HG02623 (cell line): Measurements from ENCODE around the gene MRPS34.
"Not testable (repeated sequence)": the region's sequence is repeated elsewhere in the genome, so short reads cannot be mapped to it uniquely, and the experiment has no call there.

Source experiments
- ATAC-seq: cut with Tn5 transposase; IDR thresholded peaks from one replicate; pipeline ENCODE4 v1.9.1; 2021; ENCODE audit warnings: moderate library complexity; ENCODE audit not compliant: unreplicated experiment

The MRPS34 gene

DNA sequence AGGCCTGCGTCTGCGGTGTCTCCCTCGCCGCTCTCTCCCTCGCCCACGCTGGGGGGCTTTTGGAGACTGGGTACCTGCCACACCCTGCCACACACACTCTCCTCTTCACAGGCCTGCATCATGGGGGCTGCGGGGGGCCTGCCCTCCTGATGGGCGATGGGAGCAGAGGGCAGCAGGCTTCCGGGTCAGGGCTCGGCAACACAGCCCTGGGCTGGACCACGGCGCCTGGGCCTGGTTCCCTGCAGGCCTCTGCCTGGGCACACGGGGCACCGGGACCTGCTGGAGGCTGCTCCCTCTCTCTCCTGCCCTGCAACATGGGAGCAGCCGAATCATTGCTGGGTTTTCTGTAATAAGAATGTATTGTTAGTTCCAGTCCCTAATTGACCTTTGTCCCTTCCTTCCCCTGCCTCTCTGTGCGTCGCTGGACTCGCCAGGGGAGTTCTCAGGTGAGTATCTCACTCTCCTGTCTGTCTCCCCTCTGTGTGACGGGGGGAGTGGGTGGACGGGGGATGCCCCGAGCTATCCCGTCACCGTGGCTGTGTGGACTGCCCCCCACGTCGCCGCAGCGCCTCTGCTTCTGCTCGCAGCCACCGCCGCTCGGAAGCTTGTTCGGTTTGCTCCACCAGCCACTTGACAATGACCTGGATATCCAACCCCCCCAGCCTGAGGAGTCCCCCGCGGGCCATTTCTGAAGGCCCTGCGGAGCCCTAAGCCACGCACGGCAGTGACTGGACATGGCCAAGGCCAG lies 15.0 kb downstream of the MRPS34 start:
- ATAC-seq: no peak

DNA sequence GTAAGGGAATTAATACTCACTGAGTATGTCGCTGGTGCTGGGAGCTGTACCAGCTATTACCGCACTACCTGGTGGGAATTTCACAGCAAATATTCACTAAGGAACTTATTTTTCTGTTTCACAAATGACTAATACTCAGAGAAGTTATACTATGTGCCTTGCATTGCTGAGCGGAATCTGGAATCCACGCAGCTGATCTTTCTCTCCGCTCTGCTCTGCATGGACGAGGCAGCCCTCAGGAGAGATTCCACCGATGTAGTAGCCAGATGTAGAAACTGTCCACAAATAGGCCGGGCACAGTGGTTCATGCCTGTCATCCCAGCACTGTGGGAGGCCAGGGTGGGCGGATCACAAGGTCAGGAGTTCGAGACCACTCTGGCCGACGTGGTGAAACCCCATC lies 18.7 kb downstream of the MRPS34 start:
- ATAC-seq: no peak

DNA sequence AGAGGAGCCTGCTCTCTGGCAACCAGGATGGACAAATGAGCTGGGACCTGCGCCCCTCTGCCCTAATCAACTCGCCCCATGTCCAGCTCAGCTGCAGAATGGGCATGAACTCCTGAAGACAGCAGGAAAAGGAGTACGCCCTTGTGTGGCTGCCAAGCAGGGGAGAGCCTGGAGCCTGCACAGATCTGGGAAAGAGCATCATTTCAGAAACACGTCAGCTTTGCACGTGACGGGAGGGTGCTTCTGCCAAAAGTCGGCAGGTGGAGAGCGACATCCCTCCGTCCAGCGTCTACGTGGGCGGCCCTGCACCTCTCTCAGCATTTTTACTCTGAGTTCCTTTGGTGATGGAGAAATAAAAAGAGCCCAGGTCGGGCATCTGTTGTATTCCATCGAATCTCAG lies 20.1 kb downstream of the MRPS34 start:
- no peak for ATAC-seq

DNA sequence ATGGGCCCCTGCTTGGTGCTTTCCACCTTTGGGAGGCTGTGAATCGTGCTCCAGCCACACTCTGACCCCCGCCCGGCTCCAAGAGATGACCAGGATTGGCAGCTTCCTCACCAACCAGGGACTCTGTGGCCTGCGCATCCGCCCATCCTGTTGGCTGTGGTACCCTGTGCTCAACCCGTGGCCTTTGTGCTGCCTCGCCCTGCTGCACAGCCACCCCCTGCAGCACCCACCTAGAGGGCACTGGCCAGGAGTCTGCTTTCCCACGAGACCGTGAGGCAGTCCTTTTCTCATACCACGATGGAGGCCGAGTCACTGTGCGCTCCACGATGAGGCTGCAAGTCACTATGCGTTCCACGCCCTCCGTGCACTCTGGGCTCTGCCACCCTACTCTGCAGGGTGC lies 21.0 kb downstream of the MRPS34 start:
- ATAC-seq: no peak

DNA sequence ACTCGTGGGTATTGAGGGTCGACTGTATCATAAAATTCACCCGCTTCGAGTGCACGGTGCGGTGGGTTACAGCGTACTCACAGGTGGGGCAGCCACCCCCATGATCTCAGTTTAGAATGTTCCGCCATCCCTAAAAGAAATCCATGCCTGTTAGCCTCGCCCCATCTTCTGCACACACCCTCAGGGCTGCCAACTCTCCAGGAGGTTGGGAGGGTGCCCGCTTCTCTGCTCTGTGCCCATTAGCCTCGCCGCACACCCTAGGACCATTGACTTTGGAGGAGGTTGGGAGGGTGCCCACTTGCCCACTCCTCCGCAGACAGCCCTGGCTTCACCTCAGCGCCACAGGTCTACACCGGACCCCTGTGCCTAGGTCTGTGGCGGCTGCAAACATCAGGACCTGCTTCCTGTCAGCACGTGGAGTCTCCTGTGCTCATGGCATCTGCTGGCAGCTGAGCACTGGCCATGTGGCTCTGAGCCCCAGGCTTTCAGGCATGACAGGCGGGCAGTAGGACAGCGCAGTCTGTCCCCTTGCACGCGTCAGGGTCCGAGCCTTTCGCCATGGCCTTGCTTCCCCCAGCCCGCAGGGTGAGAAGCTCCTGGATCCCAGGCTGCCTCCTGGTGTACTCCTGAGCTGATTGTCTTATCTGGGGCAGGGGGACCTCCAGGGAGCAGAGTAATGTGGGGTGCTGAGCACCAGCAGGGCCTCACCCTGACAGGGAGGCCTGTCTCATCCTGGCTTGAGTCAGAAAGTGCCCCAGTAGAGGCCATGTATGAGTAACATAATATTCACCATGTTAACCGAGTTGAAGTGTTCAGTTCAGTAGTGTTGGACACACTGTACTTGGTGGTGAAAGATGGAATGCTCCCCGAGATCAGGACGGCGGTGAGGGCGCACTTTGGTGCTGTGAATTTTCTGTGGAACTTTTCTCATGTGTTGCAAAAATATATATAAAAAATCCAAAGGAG lies 23.5 kb downstream of the MRPS34 start:
- ATAC-seq: no peak

DNA sequence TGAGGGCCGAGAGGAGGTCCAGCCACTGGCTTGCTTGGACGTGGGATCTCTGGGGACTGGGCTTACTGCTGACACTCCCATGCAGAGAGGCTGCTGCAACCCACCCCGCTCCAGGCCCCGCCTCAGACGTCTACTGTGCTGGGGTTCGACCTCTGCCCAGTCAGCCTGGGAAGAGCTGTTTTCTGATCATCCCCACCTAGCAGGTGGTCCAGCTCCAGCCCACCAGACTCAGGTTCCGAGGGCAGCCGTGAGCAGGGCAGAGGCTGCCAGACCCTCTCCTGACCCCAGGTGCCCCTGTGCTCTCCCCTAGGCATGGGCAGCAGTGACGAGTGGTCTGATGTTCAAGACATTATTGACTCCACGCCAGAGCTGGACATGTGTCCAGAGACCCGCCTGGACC lies 25.0 kb downstream of the MRPS34 start:
- no peak for ATAC-seq

DNA sequence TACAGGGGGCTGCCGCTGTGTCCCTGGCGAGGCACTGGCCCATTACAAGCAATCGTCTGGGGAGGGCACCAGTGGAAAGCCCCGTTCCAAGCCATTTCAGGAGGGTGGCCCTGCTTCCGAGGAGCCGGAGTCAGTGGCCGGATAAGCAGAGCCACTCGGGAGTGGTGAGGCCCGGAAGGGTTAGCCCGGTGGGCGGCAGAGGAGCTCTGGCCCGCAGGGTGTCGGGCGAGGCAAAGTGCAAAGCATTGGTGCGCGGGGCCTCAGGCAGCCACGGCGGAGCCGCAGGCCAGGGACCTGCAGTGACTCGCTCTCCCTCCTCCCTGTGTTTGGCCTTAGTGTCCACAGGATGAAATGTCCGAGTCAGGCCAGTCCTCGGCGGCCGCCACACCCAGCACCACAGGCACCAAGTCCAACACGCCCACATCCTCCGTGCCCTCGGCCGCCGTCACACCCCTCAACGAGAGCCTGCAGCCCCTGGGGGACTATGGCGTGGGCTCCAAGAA lies 26.2 kb downstream of the MRPS34 start:
- ATAC-seq: no peak

DNA sequence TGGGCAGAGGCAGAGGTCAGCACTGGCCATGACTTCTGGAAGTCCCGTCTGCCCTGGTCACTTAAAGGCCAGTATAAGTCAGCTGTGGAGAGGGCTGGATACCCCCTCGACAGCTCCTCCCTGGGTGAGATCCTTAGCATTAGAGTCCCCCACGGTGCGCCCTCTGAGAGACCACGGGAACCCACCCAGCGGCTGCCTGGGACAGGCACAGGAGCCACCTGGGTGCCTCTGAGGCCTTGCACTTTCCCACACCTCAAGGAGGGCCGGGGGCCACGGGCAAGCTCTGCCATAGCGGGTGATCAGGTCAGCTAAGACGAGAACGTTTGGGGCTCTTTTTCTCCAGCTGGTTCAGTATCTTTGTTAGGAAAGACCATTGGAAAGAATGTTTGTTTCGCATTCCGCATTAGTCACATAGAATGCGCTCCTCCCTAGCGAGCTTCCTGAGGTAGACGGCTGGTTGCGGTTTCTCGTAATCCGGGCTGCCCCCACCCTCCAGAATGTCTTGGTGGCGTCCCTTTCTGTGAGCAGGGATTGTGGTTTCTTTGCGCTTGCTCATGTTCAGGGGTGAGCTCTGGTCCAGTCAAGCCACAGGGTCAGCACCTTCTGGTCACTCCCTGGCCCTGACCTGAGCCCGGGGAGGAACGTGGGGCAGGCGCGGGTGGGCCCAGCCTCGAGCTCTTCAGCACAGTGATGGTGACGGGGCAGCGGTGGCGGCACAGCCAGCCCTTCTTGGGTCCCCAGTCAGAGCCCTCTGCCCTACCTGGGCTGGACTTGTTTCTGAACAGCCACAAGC lies 26.8 kb downstream of the MRPS34 start:
- ATAC-seq: no peak

DNA sequence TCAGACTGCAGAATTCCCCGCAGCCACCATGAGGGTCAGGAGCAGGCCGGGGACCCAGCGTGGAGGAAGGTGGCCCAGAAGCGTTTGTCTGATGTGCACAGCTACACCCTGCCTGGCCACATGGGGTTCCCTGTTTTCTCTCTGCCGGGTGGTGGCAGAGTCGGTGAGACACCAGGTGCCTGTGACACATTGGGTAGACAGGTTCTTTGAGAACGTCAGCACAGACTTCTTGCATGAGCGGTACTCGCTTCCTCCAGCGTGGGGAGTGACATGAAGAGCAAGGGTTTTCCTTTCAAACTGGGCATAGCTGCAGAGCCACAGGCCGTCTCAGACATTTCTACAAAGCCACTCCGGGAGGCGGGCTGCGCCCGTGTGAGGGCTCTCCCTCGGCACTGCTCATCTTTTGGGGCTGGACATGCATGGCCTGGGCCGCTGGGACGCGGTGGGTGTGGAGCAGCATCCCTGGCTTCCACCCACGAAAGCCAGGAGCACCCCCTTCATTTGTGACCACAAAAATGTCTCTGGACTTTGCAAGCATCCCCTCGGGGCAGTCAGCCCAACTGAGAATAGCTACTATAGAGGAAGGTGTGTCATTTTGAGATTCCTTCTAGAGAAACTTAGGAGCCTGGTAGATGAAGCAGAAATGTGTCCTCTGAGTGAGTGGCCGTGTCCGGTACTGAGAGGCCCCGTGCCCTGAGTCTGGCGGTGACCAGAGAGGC lies 27.6 kb downstream of the MRPS34 start:
- ATAC-seq: no peak

DNA sequence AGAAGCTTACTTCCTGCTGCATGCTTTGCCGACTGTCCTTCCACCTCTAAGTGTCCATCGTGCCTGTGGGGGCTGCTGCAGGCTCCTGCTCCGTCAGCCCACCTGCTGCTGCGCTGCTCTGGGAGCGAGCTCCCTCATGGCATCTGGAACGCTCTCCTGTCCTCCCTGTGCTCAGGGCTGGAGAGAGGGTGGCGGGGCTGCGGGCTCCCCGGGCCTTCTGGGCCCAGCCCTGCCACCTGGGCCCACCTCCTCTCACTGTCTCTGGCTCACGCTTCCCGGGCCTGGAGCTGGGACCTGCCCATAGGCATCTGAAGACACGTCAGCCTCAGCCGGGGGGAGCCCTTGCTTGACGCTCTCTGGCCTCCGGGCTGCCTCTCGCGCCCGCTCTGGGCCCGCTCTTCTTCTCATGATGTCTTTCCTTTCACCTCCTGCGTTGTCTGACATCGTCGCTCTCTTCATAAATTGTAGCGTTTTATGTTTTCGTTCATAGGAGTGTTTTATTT lies 28.5 kb downstream of the MRPS34 start:
- no peak for ATAC-seq

DNA sequence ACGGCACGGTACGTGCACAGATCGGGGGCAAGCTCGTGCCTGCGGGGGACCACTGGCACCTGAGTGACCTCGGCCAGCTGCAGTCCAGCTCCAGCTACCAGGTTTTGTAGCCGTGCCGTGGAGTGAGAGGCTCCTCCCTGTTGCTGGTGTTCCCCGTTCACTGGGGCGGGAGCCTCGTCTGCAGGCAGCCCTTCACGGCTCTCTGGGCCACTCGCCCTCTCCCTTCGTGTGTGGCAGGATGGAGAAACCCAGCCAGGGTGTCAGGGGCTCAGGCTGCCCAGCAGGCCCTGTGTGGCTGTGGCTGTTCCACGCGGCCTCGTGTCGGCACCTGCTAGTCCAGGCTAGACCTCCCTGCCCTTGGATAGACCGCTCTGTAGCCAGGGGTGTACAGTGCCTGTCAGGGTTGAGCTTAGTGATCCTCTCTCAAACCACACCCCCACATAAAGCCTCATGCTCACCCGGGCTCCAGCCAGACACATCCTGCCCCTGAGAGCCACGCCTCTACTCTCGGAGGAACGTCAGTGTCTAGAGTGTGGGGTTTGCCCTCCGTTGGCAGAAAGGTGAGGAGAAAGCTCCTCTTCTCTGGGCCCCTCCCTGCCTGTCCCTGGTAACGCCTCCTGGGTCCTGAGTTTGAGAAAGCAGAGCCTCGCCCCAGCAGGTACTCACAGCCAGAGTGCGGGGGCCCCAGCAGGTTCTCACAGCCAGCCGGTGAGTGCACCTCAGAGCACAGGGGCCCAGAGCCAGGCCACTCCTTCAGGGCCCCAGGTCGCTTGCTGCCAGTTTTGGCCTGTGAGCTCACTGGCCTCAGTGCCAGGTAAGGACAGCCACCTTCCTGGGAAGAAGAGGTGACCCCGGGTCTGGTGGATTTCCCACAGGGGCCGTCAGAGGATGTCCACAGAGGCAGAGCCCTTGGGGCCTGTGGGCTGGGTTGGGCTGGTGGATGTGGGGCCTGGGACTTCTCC lies 29.3 kb downstream of the MRPS34 start:
- ATAC-seq: no peak

DNA sequence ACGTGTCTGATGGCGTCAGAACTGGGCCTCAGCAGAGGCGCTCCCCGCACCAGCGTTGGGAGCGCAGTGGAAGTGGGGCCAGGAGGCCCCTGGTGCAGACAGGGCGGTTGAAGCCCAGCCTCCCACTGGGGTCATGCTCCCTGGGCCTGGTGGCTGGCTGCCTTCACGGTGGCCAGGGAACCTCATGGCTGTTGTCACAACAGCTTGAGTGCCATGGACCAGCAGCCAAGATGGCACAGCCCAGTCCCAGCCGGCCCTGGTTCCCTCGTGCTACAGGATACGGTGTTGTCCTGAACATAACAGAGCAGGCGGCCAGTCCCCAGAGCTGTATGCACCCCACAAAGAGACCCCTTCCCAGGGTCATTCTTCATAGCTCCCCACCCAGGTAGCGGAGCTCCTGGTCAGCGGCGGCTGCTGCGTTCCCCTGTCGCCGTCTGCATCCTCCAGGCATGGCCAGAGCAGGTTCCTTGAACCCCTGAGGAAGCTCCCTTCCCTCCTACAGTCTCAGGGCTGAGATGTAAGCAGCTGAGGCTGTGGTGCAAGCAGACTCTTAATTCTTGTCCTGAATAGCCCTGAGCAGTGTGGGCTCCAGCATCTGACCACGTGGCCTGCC lies 31.3 kb downstream of the MRPS34 start:
- ATAC-seq: no peak

DNA sequence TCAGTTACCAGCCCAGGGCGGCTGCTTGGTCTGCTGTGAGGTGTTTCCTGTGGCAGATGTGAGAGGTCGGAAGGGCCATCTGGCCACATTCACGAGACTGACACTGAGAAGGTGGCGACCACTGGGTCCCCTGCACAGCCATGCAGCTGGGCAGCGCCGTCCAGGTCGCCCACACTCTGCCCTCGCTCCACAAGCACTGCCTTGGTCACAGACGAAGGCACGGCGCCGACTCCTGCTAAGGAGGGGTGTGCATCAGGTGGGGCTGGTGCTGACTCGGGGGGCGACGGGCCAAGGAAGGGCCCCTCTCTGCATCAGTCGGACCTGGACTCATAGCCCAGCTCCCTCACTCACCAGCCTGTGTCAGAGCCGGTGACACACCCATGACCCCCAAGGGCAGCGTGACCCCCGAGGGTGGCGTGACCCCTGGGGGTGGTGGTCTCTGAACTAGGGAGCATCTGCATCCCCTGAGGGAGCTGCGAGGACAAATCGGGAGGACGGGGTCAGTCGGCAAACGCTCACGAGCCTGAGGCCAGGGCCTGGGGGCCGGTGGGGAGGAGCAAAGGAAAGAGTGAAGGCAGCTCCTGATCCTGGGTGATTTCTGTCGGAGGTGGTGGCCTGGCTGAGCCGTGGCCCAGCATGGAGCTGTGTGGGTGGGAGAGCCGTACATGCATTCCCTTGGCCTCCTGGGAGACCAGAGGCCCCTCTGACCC lies 32.0 kb downstream of the MRPS34 start:
- no peak for ATAC-seq

DNA sequence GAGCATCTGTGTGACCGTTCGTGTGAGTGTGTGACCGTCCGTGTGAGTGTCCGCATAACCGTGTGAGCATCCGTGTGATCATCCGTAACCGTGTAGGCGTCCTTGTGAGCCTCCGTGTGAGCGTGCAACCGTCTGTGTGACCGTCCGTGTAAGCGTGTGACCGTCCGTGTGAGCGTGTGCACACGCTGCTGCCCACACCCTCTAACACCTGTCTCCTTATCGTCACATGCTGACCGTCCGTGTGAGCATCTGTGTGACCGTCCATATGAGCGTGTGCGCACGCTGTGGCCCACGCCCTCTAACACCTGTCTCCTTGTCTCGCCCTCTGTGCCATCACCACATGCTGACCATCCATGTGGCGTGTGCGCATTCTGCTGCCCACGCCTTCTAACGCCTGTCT lies 32.7 kb downstream of the MRPS34 start:
- ATAC-seq: no peak

DNA sequence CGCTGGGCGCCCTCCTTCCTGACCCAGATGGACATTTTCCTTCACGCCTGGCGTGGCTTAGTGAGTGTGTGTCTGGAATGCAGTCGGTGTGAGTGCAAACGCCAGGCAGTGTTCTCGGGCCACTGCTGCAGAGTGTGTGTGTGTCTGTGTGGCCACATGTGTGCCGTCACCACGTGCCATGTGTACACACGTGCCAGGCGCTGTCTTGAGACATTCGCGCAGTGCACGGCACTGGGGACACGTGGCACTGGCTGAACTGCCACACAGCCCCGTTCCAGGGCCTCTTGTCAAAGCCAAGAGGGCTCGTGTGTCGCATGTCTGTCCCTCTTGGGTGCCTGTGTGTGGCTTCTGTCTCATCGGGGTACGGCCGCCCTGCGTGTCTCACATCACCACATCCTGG lies 38.1 kb downstream of the MRPS34 start:
- no peak for ATAC-seq

DNA sequence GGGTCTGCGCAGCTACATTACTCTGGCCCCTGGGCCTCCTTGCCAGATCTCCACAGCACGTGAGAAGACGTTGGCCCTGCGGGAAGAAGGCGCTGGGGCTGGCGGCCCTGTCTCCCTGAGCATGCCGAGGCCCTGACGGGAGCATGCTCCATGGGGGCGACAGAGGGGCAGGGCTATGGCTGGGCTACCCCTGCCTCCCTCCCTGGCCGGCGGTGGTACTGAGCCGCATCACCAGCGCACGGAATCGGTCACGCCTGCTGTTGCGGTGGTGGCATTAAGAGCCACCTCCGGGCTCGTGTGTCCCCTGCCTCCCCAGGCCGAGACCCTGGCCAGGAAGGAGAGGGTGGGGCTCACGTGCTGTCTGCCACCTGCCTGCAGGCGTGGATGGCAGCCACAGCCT lies 38.8 kb downstream of the MRPS34 start:
- ATAC-seq: no peak

DNA sequence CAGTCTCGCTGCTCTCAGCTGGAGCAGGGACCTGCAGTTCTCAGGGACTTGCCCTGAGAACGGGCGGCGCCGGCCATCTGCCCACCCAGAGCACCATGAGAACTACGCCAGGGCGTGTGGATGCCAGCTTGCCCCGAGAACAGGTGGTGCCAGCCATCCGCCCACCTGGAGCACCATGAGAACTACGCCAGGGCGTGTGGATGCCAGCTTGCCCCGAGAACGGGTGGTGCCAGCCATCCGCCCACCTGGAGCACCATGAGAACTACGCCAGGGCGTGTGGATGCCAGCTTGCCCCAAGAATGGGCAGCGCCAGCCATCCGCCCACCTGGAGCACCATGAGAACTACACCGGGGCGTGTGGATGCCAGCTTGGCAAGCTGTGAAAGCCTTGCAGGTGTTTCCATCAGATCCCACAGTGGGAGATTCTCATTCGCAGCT lies 40.4 kb downstream of the MRPS34 start:
- ATAC-seq: not testable (repeated sequence)

DNA sequence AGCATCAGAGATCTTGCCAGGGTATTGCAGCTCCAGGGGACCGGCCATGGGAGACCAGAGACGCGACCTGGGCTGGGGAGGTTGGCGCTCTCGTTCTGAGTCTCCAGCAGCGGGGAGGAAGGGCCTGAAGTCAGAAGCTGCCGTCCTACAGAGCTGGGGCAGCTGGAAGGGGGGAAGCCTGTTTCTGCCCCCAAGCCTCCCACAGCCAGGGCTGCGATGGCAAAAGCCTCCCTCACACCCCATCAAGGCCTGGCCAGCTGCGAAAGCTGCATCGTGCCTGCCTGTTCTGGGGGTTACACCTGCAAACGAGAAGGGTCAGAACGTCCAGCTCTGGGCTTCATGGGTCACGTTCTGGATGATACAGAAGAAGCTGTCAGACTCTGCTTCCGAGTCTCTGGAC lies 40.9 kb downstream of the MRPS34 start:
- ATAC-seq: no peak
